Transverse colon (tissue), 4 donors: ENCODE results near the gene COL23A1. TPM values are rescaled to one million over a fixed set of nuclear protein-coding genes. Genes with fewer than 3 reads are reported as not detected.

Experiments
- DNase-seq: peaks from one replicate; pipeline ENCODE4 v3.0.0-alpha.2; 2019
- H3K27ac ChIP-seq, 4 donors: fragments of 200-600 bp; sonication (generic); 2 replicates each; pipeline ENCODE4 v1.5.1; 2016 to 2018; ENCODE audit warnings: inconsistent platforms in 4 of 4
- H3K27me3 ChIP-seq: fragments of 200-600 bp; sonication (generic); 2 replicates; pipeline ENCODE4 v1.5.1; 2017; ENCODE audit warnings: inconsistent platforms
- H3K36me3 ChIP-seq, 4 donors: fragments of 200-600 bp; sonication (generic); 2 replicates each; pipeline ENCODE4 v1.5.1; 2017 to 2019; ENCODE audit warnings: inconsistent platforms in 4 of 4
- H3K4me1 ChIP-seq, 4 donors: fragments of 200-600 bp; sonication (generic); 2 replicates each; pipeline ENCODE4 v1.5.1; 2017 to 2020; ENCODE audit warnings: inconsistent platforms in 4 of 4
- H3K4me3 ChIP-seq, 4 donors: fragments of 200-600 bp; sonication (generic); 1 replicate in 1 of 4; 2 replicates in 3 of 4; pipeline versions ENCODE4 v1.5.1 to v1.6.1; 2017 to 2019; ENCODE audit warnings: inconsistent platforms in 4 of 4
- H3K9me3 ChIP-seq, 2 donors: fragments of 200-600 bp; sonication (generic); 2 replicates each; pipeline ENCODE4 v1.5.1; 2017 to 2019; ENCODE audit warnings: inconsistent platforms in 2 of 2
- CTCF ChIP-seq, 5 experiments: fragments of 200-600 bp in 3 of 5; fragments of 450-650 bp in 2 of 5; sonication (generic) in 3 of 5; IDR thresholded peaks; 1 replicate in 2 of 5; 2 replicates in 3 of 5; pipeline ENCODE4 v1.5.1; 2016 to 2017; ENCODE audit warnings: antibody characterized with exemption in 5 of 5, inconsistent platforms in 3 of 5, mild to moderate bottlenecking in 2 of 5, moderate library complexity in 1 of 5
- EP300 ChIP-seq: sonication (generic); formaldehyde crosslinking; IDR thresholded peaks from one replicate; pipeline ENCODE4 v1.6.1; 2017; ENCODE audit warnings: antibody characterized with exemption, low read depth
- POLR2A ChIP-seq: fragments of 450-650 bp; IDR thresholded peaks from one replicate; pipeline ENCODE4 v1.6.1; 2016; ENCODE audit warnings: antibody characterized with exemption, mild to moderate bottlenecking, moderate library complexity
- POLR2AphosphoS5 ChIP-seq, 3 donors: sonication (generic); formaldehyde crosslinking; IDR thresholded peaks; one replicate each; pipeline ENCODE4 v1.6.1; 2016; ENCODE audit warnings: antibody characterized with exemption in 3 of 3
- WGBS, 2 donors: methylation state at CpG; one replicate each; pipeline ENCODE4 v1.1.5; 2018; ENCODE audit warnings: low coverage in 1 of 2; 5-methylcytosine and 5-hydroxymethylcytosine counted together
- in situ Hi-C, 4 donors: fragments of 200-750 bp; cut with MboI; loops; one replicate each; pipeline versions ENCODE4 v1.15.0 to v1.15.1; 2017; ENCODE audit warnings: low sequenced_read_pairs in 3 of 4, low pct_ligation_motif_present in 1 of 4, low pct_unique_long_range_greater_than_20kb in 1 of 4
- intact Hi-C: fragments of 100-400 bp; cut with DNase I; formaldehyde crosslinking; loops from one replicate; pipeline ENCODE4 v1.15.1; 2023; ENCODE audit warnings: low total_unique reads
- total RNA-seq, 4 donors: library from RNA; depleted of rRNA; stranded (reverse); fragments of >200 nt; gene quantifications; one replicate each; pipeline ENCODE4 v1.1.0, GENCODE V29; 2016

Gene COL23A1
- total RNA-seq, 4 donors from 2014 or later: 0.14 to 2.2 (median 1.4) TPM; not detected in 1

GRCh38 chr5:178242416-178242815 lies 347.8 kb downstream of the COL23A1 start:
- H3K27ac ChIP-seq: no peak overlapping the region
- H3K4me3 ChIP-seq: no peak overlapping the region
- 73 to 81% methylated on average over 3 to 10 of the region's 10 CpGs for WGBS, 2 donors
- peaks cover 0 to 19% (median 8%) of the 10 kb centered on the region in 4 donors for H3K4me1 ChIP-seq
- H3K27me3 ChIP-seq: no peaks in the 10 kb centered on the region
- in situ Hi-C loops: no loop called here
- H3K36me3 ChIP-seq: no peaks in the 10 kb centered on the region
- H3K9me3 ChIP-seq: no peaks in the 10 kb centered on the region
- TF ChIP-seq CTCF (IDR thresholded peaks at IDR 0.05) (no peak), EP300 (no peak), POLR2A (no peak), POLR2AphosphoS5 (IDR thresholded peaks at IDR 0.05) (no peak)
- DNase-seq: no peak
- intact Hi-C loops: no loop called here

GRCh38 chr5:178241688-178242231 lies 348.4 kb downstream of the COL23A1 start:
- Histone ChIP-seq H3K4me3 (no peak overlapping the region), H3K27ac (no peak overlapping the region), H3K36me3 (no peaks in the 10 kb centered on the region), H3K4me1 (peaks cover 0 to 25% (median 14%) of the 10 kb centered on the region in 4 donors), H3K27me3 (no peaks in the 10 kb centered on the region), H3K9me3 (no peaks in the 10 kb centered on the region)
- in situ Hi-C loops (no loop called here), intact Hi-C loops (no loop called here)
- TF ChIP-seq POLR2A (no peak), CTCF (IDR thresholded peaks at IDR 0.05) (no peak), POLR2AphosphoS5 (IDR thresholded peaks at IDR 0.05) (no peak), EP300 (no peak)
- WGBS, 2 donors: 88% methylated on average over 15 of the region's 15 CpGs; no CpG with 5 or more reads in 1 of the 2 donors
- no peak for DNase-seq

- Histone ChIP-seq H3K27ac (peak overlapping the region in 1 of 4 donors; percentile 46), H3K4me1 (peaks cover 0 to 31% (median 17%) of the 10 kb centered on the region in 4 donors), H3K36me3 (no peaks in the 10 kb centered on the region), H3K4me3 (no peak overlapping the region), H3K9me3 (no peaks in the 10 kb centered on the region), H3K27me3 (no peaks in the 10 kb centered on the region)
- no peak for TF ChIP-seq EP300
- TF ChIP-seq POLR2AphosphoS5 (IDR thresholded peaks at IDR 0.05): no peak
- intact Hi-C loops (no loop called here), in situ Hi-C loops (no loop called here)
- no peak for DNase-seq
- WGBS, 2 donors: 64% methylated on average over 6 of the region's 8 CpGs; no CpG with 5 or more reads in 1 of the 2 donors
Measured at GRCh38 chr5:178241231-178241663, 348.9 kb downstream of the COL23A1 start.

- 63% methylated on average over 9 of the region's 9 CpGs; no CpG with 5 or more reads in 1 of the 2 donors for WGBS, 2 donors
- in situ Hi-C loops: no loop called here
- no peak for DNase-seq
Measured at GRCh38 chr5:178240766-178241165, 349.4 kb downstream of the COL23A1 start.

More at GRCh38 chr5:178240766-178241165, 349.4 kb downstream of the COL23A1 start:
- intact Hi-C loops: no loop called here
- Histone ChIP-seq H3K36me3 (no peaks in the 10 kb centered on the region), H3K27ac (peak overlapping the region in 2 of 4 donors; percentile 30 to 46), H3K27me3 (no peaks in the 10 kb centered on the region), H3K9me3 (no peaks in the 10 kb centered on the region), H3K4me1 (peaks cover 0 to 32% (median 17%) of the 10 kb centered on the region in 4 donors), H3K4me3 (no peak overlapping the region)
- TF ChIP-seq CTCF (IDR thresholded peaks at IDR 0.05) (no peak), POLR2AphosphoS5 (IDR thresholded peaks at IDR 0.05) (no peak), EP300 (no peak), POLR2A (no peak)
